ENCODE measurements around the gene RNU6-1. TPM values are rescaled to one million over a fixed set of nuclear protein-coding genes. Genes with fewer than 3 reads are reported as not detected.
A peak's percentile ranks its signal among the peaks of the same experiment; 100 is the strongest.

The RNU6-1 gene
- total RNA-seq, 1 experiment from 2014 or later, result not detected

- no peaks in the 10 kb centered on the region for H3K27me3 Mint-ChIP-seq (ENCODE audit: insufficient read depth, unreplicated experiment)
These were observed 984 bp downstream of the RNU6-1 start for GRCh38 chr15:67838789-67839332.

GRCh38 chr15:67836955-67837354, 2.9 kb downstream of the RNU6-1 start:
- POLR2A ChIA-PET, result interaction anchor here (1.7 kb wide), 1 partner anchor 379 kb away, joined by 5 read pairs; no protein-coding TSS in a partner anchor
- H3K27me3 Mint-ChIP-seq (ENCODE audit: insufficient read depth, unreplicated experiment), result no peaks in the 10 kb centered on the region
- BruUV-seq (replicated peaks), result no TSS peak
- peaks cover 13% of the 10 kb centered on the region for H3K36me3 Mint-ChIP-seq (ENCODE audit: insufficient read depth, unreplicated experiment)
- CTCF ChIA-PET, result interaction anchor here (0.6 to 2.1 kb wide), 5 partner anchors 29 to 504 kb away, joined by 3 to 13 read pairs (median 3); no protein-coding TSS in a partner anchor
- no peaks in the 10 kb centered on the region for H3K9me3 Mint-ChIP-seq (ENCODE audit: unreplicated experiment)
- DNase-seq (ENCODE audit: unreplicated experiment), result no peak
- H3K4me3 Mint-ChIP-seq (ENCODE audit: unreplicated experiment), result no peak overlapping the region
- intact Hi-C loops (cut with micrococcal nuclease), result loop anchor here (1.0 to 10.0 kb wide), 5 partner anchors 336 to 891 kb away; partner anchors contain the start of gene SMAD3
- H3K27ac Mint-ChIP-seq (ENCODE audit: low read depth, unreplicated experiment), result no peak overlapping the region
- H3K4me1 Mint-ChIP-seq (ENCODE audit: insufficient read depth, unreplicated experiment), result peaks cover 9% of the 10 kb centered on the region
- no peak for TF ChIP-seq CTCF (IDR thresholded peaks at IDR 0.05; ENCODE audit: unreplicated experiment)

More at GRCh38 chr15:67838789-67839332, 984 bp downstream of the RNU6-1 start:
- peaks cover 6% of the 10 kb centered on the region for H3K4me1 Mint-ChIP-seq (ENCODE audit: insufficient read depth, unreplicated experiment)
- DNase-seq (ENCODE audit: unreplicated experiment), result no peak
- ChIA-PET POLR2A (interaction anchor here (0.7 kb wide), 1 partner anchor 318 kb away, joined by 3 read pairs; the partner anchor contains the start of gene C15orf61), CTCF (interaction anchor here (2.1 kb wide), 1 partner anchor 381 kb away, joined by 13 read pairs; no protein-coding TSS in a partner anchor)
- H3K27ac Mint-ChIP-seq (ENCODE audit: low read depth, unreplicated experiment), result peak overlapping the region; percentile 94
- TF ChIP-seq CTCF (IDR thresholded peaks at IDR 0.05; ENCODE audit: unreplicated experiment), result no peak
- H3K4me3 Mint-ChIP-seq (ENCODE audit: unreplicated experiment), result peak overlapping the region; percentile 81
- H3K36me3 Mint-ChIP-seq (ENCODE audit: insufficient read depth, unreplicated experiment), result peaks cover 13% of the 10 kb centered on the region
- no peaks in the 10 kb centered on the region for H3K9me3 Mint-ChIP-seq (ENCODE audit: unreplicated experiment)
- no TSS peak for BruUV-seq (replicated peaks)
- intact Hi-C loops (cut with micrococcal nuclease), result loop anchor here (10.0 kb wide), 2 partner anchors 534 to 774 kb away; partner anchors contain the start of gene SMAD3

GRCh38 chr15:67836477-67836876, 3.4 kb downstream of the RNU6-1 start:
- no peaks in the 10 kb centered on the region for H3K9me3 Mint-ChIP-seq (ENCODE audit: unreplicated experiment)
- BruUV-seq (replicated peaks), result no TSS peak
- ChIA-PET POLR2A (interaction anchor here (0.8 to 1.7 kb wide), 2 partner anchors 315 to 379 kb away, joined by 3 to 5 read pairs; partner anchors contain the start of gene C15orf61), CTCF (interaction anchor here (0.5 to 2.1 kb wide), 11 partner anchors 13 to 604 kb away, joined by 3 to 13 read pairs (median 4); no protein-coding TSS in a partner anchor)
- no peaks in the 10 kb centered on the region for H3K27me3 Mint-ChIP-seq (ENCODE audit: insufficient read depth, unreplicated experiment)
- intact Hi-C loops (cut with micrococcal nuclease), result loop anchor here (1.0 to 10.0 kb wide), 5 partner anchors 336 to 890 kb away; partner anchors contain the start of gene SMAD3
- peaks cover 9% of the 10 kb centered on the region for H3K4me1 Mint-ChIP-seq (ENCODE audit: insufficient read depth, unreplicated experiment)
- no peak overlapping the region for H3K27ac Mint-ChIP-seq (ENCODE audit: low read depth, unreplicated experiment)
- peak; percentile 54 for DNase-seq (ENCODE audit: unreplicated experiment)
- H3K36me3 Mint-ChIP-seq (ENCODE audit: insufficient read depth, unreplicated experiment), result peaks cover 13% of the 10 kb centered on the region
- H3K4me3 Mint-ChIP-seq (ENCODE audit: unreplicated experiment), result no peak overlapping the region
- peak; percentile 84 for TF ChIP-seq CTCF (IDR thresholded peaks at IDR 0.05; ENCODE audit: unreplicated experiment)

- BruUV-seq (replicated peaks), result no TSS peak
- no peak for DNase-seq (ENCODE audit: unreplicated experiment)
- peaks cover 9% of the 10 kb centered on the region for H3K4me1 Mint-ChIP-seq (ENCODE audit: insufficient read depth, unreplicated experiment)
- H3K36me3 Mint-ChIP-seq (ENCODE audit: insufficient read depth, unreplicated experiment), result peaks cover 13% of the 10 kb centered on the region
- intact Hi-C loops (cut with micrococcal nuclease), result loop anchor here (1.0 to 10.0 kb wide), 5 partner anchors 335 to 890 kb away; partner anchors contain the start of gene SMAD3
- no peak overlapping the region for H3K4me3 Mint-ChIP-seq (ENCODE audit: unreplicated experiment)
- H3K27me3 Mint-ChIP-seq (ENCODE audit: insufficient read depth, unreplicated experiment), result no peaks in the 10 kb centered on the region
- H3K27ac Mint-ChIP-seq (ENCODE audit: low read depth, unreplicated experiment), result no peak overlapping the region
- ChIA-PET POLR2A (interaction anchor here (0.8 kb wide), 1 partner anchor 315 kb away, joined by 3 read pairs; the partner anchor contains the start of gene C15orf61), CTCF (interaction anchor here (0.5 to 2.1 kb wide), 11 partner anchors 12 to 604 kb away, joined by 3 to 13 read pairs (median 4); no protein-coding TSS in a partner anchor)
- no peaks in the 10 kb centered on the region for H3K9me3 Mint-ChIP-seq (ENCODE audit: unreplicated experiment)
- no peak for TF ChIP-seq CTCF (IDR thresholded peaks at IDR 0.05; ENCODE audit: unreplicated experiment)
These were observed 3.8 kb downstream of the RNU6-1 start for GRCh38 chr15:67836134-67836455.
